SH-SY5Y (cell line): ENCODE measurements around the gene TM6SF1.

Experiments
- GATA2 ChIP-seq: IDR thresholded peaks from 2 replicates; pipeline ENCODE4 v1.6.1; 2011; ENCODE audit warnings: mild to moderate bottlenecking, low read depth, low read length
- GATA3 ChIP-seq: IDR thresholded peaks from 2 replicates; pipeline ENCODE4 v1.6.1; 2011; ENCODE audit warnings: low read depth, mild to moderate bottlenecking, low read length, moderate library complexity

The TM6SF1 gene

GRCh38 chr15:83110381-83110780, 2.9 kb downstream of the TM6SF1 start:
- TF ChIP-seq GATA2 (no peak), GATA3 (no peak)

GRCh38 chr15:83111149-83111548, 3.7 kb downstream of the TM6SF1 start:
- no peak for TF ChIP-seq GATA2
- TF ChIP-seq GATA3, result no peak

- TF ChIP-seq GATA2, result no peak
- no peak for TF ChIP-seq GATA3
These were observed 4.9 kb downstream of the TM6SF1 start for GRCh38 chr15:83112233-83112955.

GRCh38 chr15:83112956-83113299, 5.5 kb downstream of the TM6SF1 start:
- TF ChIP-seq GATA3 (no peak), GATA2 (no peak)

GRCh38 chr15:83113881-83114674, 6.6 kb downstream of the TM6SF1 start:
- TF ChIP-seq GATA3, result no peak
- no peak for TF ChIP-seq GATA2

- TF ChIP-seq GATA3 (no peak), GATA2 (no peak)
These were observed 7.4 kb downstream of the TM6SF1 start for GRCh38 chr15:83114856-83115255.

- TF ChIP-seq GATA3, result no peak
- no peak for TF ChIP-seq GATA2
These were observed 8.0 kb downstream of the TM6SF1 start for GRCh38 chr15:83115410-83115809.

- TF ChIP-seq GATA3 (no peak), GATA2 (no peak)
These were observed 8.6 kb downstream of the TM6SF1 start for GRCh38 chr15:83115831-83116565.

- no peak for TF ChIP-seq GATA3
- TF ChIP-seq GATA2, result no peak
These were observed 10.9 kb downstream of the TM6SF1 start for GRCh38 chr15:83118291-83118827.

- TF ChIP-seq GATA3 (no peak), GATA2 (no peak)
These were observed 11.5 kb downstream of the TM6SF1 start for GRCh38 chr15:83118968-83119367.

- TF ChIP-seq GATA3 (no peak), GATA2 (no peak)
These were observed 12.6 kb downstream of the TM6SF1 start for GRCh38 chr15:83119968-83120581.

- TF ChIP-seq GATA2 (no peak), GATA3 (no peak)
These were observed 16.1 kb downstream of the TM6SF1 start for GRCh38 chr15:83123529-83123928.

GRCh38 chr15:83127547-83128150, 20.2 kb downstream of the TM6SF1 start:
- TF ChIP-seq GATA3 (no peak), GATA2 (no peak)
